ENCODE measurements around the gene IPO11.

GRCh38 chr5:62386824-62387223 lies 25.7 kb upstream of the IPO11 start:
- TF ChIP-seq CTCF (IDR thresholded peaks at IDR 0.05; ENCODE audit: low read length), result no peak
- TF ChIP-seq EZH2 (IDR thresholded peaks at IDR 0.05; ENCODE audit: borderline replicate concordance, low read length), result no peak

Data from OCI-LY1 (cell line).